ENCODE results near the gene FDXR.

Gene FDXR

DNA sequence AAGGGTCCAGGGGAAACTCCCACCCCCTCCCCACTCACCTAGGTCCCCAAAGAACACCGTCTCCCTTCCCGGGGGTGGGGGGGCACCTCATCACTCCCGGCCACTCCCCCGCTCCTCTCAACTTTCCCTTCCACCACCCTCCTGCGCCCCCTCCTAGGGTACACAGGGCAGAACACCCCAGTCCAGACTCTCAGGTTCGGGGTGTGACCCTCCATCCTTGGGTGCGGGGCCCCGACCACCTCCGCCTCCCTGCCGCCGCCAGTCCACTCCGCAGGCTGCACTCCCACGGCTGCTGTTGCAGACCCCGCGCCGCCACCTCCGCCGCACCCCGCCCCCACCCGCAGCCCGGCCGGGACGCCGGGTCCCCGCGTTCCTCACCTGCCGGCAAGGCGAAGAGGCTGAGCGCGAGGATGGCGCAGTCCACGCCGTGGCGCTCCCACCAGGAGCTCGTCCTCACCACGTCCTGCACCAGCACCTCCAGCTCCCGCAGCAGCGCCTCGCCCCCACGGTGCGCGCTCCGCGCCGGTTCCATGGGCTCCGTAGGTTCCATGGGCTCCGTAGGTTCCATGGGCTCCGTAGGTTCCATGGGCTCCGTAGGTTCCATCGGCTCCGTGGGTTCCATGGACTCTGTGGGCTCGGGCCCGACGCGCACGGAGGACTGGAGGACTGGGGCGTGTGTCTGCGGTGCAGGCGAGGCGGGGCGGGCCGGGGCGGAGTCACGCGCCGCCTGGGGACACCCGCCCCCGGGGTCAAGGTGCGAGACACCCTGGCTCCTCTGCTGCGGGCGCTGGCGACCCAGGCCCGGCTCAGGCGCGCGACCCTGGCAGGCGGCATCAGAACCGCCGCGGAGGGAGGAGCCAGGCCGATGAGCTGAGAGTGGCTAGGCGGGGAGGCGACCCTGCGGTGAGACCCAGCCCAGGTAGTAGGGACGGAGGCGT is 20.4 kb upstream of the FDXR start, which contains the start of gene FADS6:
Gene FADS6, minus strand, starts transcription at position 660 of the 938 bp plus-strand sequence. Its CDS starts 38 bp downstream, at position 622.
- no peak within 1 kb of the TSS for H3K27ac ChIP-seq (ENCODE audit: low read length)
- H3K27me3 ChIP-seq (ENCODE audit: low read depth, low read length), result peaks cover 22% of the 10 kb centered on the region
- peaks cover 0 to 13% of the 10 kb centered on the region in 2 donors for H3K4me1 ChIP-seq (ENCODE audit: control insufficient read depth in 1 of 2, insufficient read depth in 2 of 2, low read length in 2 of 2)
- no peaks in the 10 kb centered on the region for H3K36me3 ChIP-seq (ENCODE audit: control insufficient read depth in 1 of 2, insufficient read depth in 2 of 2, low read length in 2 of 2)
- H3K9me3 ChIP-seq (ENCODE audit: control insufficient read depth in 1 of 2, low read length in 2 of 2), result no peaks in the 10 kb centered on the region
- peak within 1 kb of the TSS in 1 of 2 donors; percentile 58 for H3K4me3 ChIP-seq (ENCODE audit: low read depth in 1 of 2, low read length in 2 of 2)

DNA sequence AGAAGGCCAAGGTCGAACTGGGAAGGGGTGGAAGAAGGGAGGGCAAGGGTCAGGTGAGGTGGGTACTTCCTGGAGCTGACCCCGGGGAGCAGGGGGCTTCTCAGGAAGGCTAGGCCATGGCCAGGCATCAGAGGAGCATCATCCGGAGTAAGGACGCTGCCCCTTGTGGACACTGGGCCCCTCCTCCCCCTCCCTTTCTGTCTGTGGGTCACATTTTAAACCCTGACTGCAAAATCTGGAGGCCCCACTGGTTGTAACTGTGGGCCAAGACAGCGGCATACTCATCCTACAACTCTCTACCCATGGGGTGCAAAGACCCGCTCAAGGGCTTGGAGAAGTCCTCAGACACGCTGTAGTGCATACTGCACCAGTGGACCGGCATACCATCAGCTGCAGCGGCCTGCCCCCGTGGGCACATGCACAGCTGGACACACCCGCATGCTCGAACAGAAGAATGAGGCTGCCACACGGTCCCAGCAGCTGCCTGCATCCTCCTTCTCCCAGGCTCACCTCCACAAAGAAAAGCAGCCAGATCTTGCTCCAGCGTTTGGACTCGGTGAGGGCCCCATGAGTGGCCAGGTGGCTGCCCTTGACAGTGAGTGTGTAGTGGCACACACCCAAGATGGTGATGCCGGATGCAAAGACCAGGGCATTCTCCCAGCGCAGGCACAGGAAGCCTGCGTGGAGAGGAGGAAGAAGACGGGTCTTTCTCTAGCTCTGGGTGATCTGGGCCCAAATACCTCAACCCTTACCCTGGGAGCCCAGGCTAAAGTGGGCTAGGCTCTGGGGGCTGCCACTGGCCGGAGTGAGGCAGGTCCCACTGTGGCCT is 19.4 kb upstream of the FDXR start:
- no peaks in the 10 kb centered on the region for H3K9me3 ChIP-seq (ENCODE audit: control insufficient read depth in 1 of 2, low read length in 2 of 2)
- no peak overlapping the region for H3K27ac ChIP-seq (ENCODE audit: low read length)
- H3K27me3 ChIP-seq (ENCODE audit: low read depth, low read length), result peaks cover 22% of the 10 kb centered on the region
- H3K36me3 ChIP-seq (ENCODE audit: control insufficient read depth in 1 of 2, insufficient read depth in 2 of 2, low read length in 2 of 2), result no peaks in the 10 kb centered on the region
- H3K4me3 ChIP-seq (ENCODE audit: low read depth in 1 of 2, low read length in 2 of 2), result no peak overlapping the region
- peaks cover 0 to 13% of the 10 kb centered on the region in 2 donors for H3K4me1 ChIP-seq (ENCODE audit: control insufficient read depth in 1 of 2, insufficient read depth in 2 of 2, low read length in 2 of 2)

DNA sequence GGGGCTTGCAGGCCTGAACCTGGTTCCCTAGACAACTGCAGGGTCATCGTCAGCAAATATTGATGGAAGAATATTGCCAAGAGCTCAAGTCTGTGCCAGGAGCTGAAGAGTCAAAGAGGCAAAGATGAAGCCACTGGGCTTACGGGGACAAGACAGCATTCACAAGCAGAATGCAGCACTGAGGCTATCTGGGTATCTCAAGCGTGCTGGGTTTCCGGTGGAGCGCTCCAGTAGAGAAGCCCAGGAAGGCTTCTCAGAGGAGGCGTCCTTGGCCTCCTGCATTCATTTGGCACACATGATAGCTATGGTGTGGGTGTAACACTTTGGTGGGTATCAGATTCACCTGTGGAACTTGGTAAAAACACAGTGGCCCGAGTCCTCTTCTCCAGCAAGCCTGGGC is 17.8 kb upstream of the FDXR start:
- Histone ChIP-seq H3K27me3 (ENCODE audit: low read depth, low read length) (peaks cover 23% of the 10 kb centered on the region), H3K4me1 (ENCODE audit: control insufficient read depth in 1 of 2, insufficient read depth in 2 of 2, low read length in 2 of 2) (peaks cover 0 to 13% of the 10 kb centered on the region in 2 donors)

DNA sequence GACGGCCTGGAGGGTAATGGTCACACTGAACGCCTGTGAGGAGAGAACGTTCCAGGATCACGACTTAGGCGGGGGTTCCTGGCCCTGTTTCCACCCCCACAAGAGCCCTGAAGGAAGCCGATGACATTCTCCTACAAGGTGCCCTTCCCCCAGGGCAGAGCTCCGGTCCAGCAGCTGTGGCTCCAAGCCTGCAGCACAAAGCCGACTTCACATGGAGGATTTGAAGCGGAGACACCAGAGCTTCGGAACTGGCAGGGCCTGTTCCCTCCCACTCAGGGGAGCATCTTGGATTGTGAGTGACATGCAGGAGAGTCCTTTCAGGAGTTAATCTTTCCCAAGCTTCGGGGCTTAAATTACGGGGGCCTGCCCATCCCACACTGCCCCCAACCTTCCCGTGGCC is 15.7 kb upstream of the FDXR start:
- no peak overlapping the region for H3K4me3 ChIP-seq (ENCODE audit: low read depth in 1 of 2, low read length in 2 of 2)
- no peaks in the 10 kb centered on the region for H3K9me3 ChIP-seq (ENCODE audit: control insufficient read depth in 1 of 2, low read length in 2 of 2)
- H3K36me3 ChIP-seq (ENCODE audit: control insufficient read depth in 1 of 2, insufficient read depth in 2 of 2, low read length in 2 of 2), result no peaks in the 10 kb centered on the region
- H3K27me3 ChIP-seq (ENCODE audit: low read depth, low read length), result peaks cover 18% of the 10 kb centered on the region
- H3K4me1 ChIP-seq (ENCODE audit: control insufficient read depth in 1 of 2, insufficient read depth in 2 of 2, low read length in 2 of 2), result peaks cover 0 to 9% of the 10 kb centered on the region in 2 donors
- H3K27ac ChIP-seq (ENCODE audit: low read length), result no peak overlapping the region

More for the DNA sequence above, 17.8 kb upstream of the FDXR start:
- H3K27ac ChIP-seq (ENCODE audit: low read length), result no peak overlapping the region
- no peaks in the 10 kb centered on the region for H3K9me3 ChIP-seq (ENCODE audit: control insufficient read depth in 1 of 2, low read length in 2 of 2)
- no peaks in the 10 kb centered on the region for H3K36me3 ChIP-seq (ENCODE audit: control insufficient read depth in 1 of 2, insufficient read depth in 2 of 2, low read length in 2 of 2)
- no peak overlapping the region for H3K4me3 ChIP-seq (ENCODE audit: low read depth in 1 of 2, low read length in 2 of 2)

DNA sequence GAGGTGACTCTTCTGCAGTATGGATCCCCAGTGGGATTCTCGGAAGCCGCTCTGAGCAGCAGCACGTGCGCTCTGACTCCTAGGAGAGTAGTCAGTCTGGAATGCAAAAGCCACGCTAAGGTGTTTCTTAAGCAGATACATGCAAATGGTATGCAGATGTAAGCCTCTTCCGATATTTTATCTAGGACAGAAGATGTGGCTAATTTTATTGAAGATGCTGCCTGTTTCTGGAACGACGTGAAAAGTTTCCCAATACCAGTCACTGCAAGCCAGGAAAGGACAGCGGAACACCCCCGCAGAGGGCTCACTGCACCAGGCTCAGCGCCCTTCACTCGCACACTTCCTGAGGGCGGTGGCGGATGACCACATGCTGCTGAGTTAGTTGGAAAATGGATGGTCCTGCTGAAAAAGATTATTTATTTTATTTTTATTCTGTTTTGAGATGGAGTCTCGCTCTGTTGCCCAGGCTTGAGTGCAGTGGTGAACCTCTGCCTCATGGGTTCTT is 10.5 kb upstream of the FDXR start:
- Histone ChIP-seq H3K27ac (ENCODE audit: low read length) (no peak overlapping the region), H3K27me3 (ENCODE audit: low read depth, low read length) (peaks cover 3% of the 10 kb centered on the region), H3K9me3 (ENCODE audit: control insufficient read depth in 1 of 2, low read length in 2 of 2) (no peaks in the 10 kb centered on the region), H3K4me1 (ENCODE audit: control insufficient read depth in 1 of 2, insufficient read depth in 2 of 2, low read length in 2 of 2) (no peaks in the 10 kb centered on the region), H3K36me3 (ENCODE audit: control insufficient read depth in 1 of 2, insufficient read depth in 2 of 2, low read length in 2 of 2) (no peaks in the 10 kb centered on the region), H3K4me3 (ENCODE audit: low read depth in 1 of 2, low read length in 2 of 2) (no peak overlapping the region)

DNA sequence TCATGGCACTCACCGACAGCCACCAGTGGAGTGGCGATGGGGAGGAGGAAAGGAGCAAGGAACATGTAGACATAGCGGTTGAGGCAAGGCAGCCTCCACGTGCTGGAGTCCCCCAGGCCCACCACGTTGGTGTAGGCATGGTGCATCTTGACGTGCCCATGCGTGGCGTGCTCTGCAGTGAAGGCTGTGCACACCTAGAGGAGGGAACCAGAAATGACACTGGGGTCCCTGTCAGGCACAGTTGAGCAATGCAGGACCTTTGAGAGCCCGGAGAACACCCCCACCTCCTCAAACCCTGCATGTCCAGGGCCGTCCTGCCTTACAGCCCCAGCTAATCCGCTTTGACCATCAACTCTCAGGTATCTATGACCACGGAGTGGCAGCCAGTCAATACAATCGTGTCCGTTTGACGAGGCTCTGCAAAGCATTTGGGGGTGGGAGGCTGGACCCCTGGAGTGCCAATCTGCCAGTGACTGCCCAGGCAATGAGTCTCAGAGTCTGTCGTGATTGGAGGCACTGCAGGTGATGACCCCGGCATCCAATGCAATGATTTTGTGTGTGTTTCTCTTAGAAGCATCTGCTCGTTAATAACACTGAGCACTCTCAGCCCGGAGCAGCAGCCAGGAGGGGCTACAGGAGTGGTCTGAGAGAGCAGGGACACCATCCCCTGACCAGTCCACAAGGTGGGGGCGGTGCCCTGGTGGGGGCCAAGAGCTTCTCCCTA is 9.9 kb upstream of the FDXR start:
- H3K27me3 ChIP-seq (ENCODE audit: low read depth, low read length), result peaks cover 3% of the 10 kb centered on the region
- H3K4me3 ChIP-seq (ENCODE audit: low read depth in 1 of 2, low read length in 2 of 2), result no peak overlapping the region
- H3K36me3 ChIP-seq (ENCODE audit: control insufficient read depth in 1 of 2, insufficient read depth in 2 of 2, low read length in 2 of 2), result no peaks in the 10 kb centered on the region
- no peak overlapping the region for H3K27ac ChIP-seq (ENCODE audit: low read length)
- no peaks in the 10 kb centered on the region for H3K9me3 ChIP-seq (ENCODE audit: control insufficient read depth in 1 of 2, low read length in 2 of 2)
- no peaks in the 10 kb centered on the region for H3K4me1 ChIP-seq (ENCODE audit: control insufficient read depth in 1 of 2, insufficient read depth in 2 of 2, low read length in 2 of 2)

DNA sequence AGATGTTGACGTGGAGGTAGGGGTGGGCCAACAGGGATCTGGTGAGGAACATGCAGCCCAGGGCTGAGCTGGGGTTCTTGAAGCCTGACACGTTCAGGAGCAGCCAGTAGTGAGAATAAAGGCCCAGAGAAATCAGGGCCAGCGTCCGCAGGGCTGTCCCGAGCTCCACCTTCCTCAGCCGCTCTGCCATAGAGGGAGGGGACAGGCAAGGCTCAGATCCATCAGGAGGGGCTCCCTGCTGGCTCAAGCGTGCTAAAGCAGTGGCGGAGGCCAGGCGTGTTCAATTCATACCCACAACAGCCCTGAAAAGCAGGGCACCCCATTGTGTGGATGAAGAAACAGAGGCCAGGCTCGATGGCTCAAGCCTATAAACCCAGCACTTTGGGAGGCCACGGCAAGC is 8.3 kb upstream of the FDXR start:
- H3K36me3 ChIP-seq (ENCODE audit: control insufficient read depth in 1 of 2, insufficient read depth in 2 of 2, low read length in 2 of 2), result no peaks in the 10 kb centered on the region

DNA sequence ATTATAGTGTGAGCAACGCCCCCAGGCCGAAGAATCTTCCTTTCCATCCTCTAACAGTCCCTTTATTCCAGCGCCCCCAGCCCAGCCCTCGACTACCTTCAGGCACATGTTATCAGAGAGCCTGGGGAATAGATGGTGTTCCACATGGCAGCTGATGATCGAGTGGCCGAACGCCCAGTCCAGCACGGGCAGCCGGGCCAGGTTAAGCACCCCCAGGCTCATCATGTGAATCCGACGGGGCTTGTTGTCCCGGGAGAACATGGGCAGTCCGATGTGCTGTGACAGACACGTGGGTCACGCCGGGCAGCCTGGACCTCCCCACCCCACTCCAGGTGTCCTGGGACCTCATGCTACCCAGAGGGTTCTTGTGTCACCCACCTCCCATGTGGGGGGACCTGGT is 6.5 kb upstream of the FDXR start:
- Histone ChIP-seq H3K27ac (ENCODE audit: low read length) (no peak overlapping the region), H3K36me3 (ENCODE audit: control insufficient read depth in 1 of 2, insufficient read depth in 2 of 2, low read length in 2 of 2) (no peaks in the 10 kb centered on the region), H3K4me3 (ENCODE audit: low read depth in 1 of 2, low read length in 2 of 2) (no peak overlapping the region), H3K27me3 (ENCODE audit: low read depth, low read length) (no peaks in the 10 kb centered on the region), H3K9me3 (ENCODE audit: control insufficient read depth in 1 of 2, low read length in 2 of 2) (no peaks in the 10 kb centered on the region), H3K4me1 (ENCODE audit: control insufficient read depth in 1 of 2, insufficient read depth in 2 of 2, low read length in 2 of 2) (no peaks in the 10 kb centered on the region)

More for the DNA sequence above, 8.3 kb upstream of the FDXR start:
- H3K4me1 ChIP-seq (ENCODE audit: control insufficient read depth in 1 of 2, insufficient read depth in 2 of 2, low read length in 2 of 2), result no peaks in the 10 kb centered on the region
- H3K4me3 ChIP-seq (ENCODE audit: low read depth in 1 of 2, low read length in 2 of 2), result no peak overlapping the region
- no peak overlapping the region for H3K27ac ChIP-seq (ENCODE audit: low read length)
- no peaks in the 10 kb centered on the region for H3K9me3 ChIP-seq (ENCODE audit: control insufficient read depth in 1 of 2, low read length in 2 of 2)
- H3K27me3 ChIP-seq (ENCODE audit: low read depth, low read length), result peaks cover 3% of the 10 kb centered on the region

DNA sequence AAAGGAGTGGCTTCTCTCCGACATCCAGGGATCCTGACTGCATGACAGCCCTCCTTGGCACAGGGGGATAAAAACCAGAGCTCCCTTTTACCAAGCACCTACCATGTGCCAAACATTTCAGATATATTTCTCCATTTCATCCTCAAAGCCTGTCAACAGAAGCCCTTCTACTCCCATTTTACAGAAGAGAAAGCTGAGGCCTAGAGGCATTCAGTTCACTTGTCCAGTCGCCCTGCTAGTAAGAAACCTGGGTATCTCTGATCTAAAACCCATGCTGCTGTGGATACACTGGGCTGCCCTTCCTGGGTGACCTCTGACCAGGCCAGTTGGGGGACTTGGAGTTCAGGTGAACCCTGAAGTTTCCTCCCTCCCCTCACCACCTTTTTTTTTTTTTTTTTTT is 5.9 kb upstream of the FDXR start:
- H3K27ac ChIP-seq (ENCODE audit: low read length), result no peak overlapping the region
- H3K27me3 ChIP-seq (ENCODE audit: low read depth, low read length), result no peaks in the 10 kb centered on the region
- no peaks in the 10 kb centered on the region for H3K9me3 ChIP-seq (ENCODE audit: control insufficient read depth in 1 of 2, low read length in 2 of 2)
- no peak overlapping the region for H3K4me3 ChIP-seq (ENCODE audit: low read depth in 1 of 2, low read length in 2 of 2)
- H3K36me3 ChIP-seq (ENCODE audit: control insufficient read depth in 1 of 2, insufficient read depth in 2 of 2, low read length in 2 of 2), result no peaks in the 10 kb centered on the region
- H3K4me1 ChIP-seq (ENCODE audit: control insufficient read depth in 1 of 2, insufficient read depth in 2 of 2, low read length in 2 of 2), result peaks cover 5 to 6% of the 10 kb centered on the region in 2 donors

DNA sequence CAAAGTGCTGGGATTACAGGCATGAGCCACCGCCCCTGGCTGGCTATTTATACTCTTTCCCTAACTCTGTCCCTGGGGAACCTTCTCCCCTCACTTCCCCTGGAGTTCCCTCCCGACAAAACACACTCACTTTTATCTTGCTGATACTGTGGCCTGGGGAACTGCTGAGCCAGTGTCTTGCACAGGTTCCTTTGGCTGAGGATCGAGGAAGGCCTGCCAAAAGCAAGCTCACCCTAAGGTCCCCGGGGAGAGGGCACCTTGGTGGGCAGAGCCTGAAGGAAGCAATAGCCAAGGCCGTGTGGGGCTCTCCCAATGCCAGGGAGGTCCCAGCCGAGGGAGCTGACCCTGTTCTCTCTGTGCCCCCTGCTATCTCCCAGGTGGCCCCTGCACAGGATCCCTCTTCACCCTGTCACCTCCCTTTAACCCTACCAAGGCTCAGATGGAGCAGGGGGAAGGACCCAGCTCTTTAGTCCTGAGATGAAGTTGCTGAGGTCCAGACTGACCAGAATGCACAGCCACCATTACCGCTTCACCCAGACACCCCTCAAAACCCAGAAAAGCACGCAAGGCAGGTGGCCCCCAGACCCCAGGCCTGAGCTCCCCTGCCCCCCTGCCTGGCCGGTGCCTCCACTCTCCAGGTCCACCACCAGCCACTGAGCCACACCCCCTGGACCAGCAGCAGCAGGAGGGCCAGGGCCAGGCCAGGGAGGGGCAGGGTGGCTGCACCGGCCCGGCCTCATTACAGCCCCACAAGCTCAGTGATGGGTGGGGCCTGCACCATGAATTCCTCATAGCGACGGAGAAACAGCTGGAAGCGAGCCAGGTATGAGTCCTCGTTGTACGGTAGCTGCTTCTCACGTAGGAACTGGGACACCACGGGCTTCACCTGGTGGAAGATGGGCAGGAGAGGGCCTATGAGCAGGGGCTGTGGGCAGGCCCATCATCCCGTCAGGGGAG is 5.1 kb upstream of the FDXR start:
- Histone ChIP-seq H3K36me3 (ENCODE audit: control insufficient read depth in 1 of 2, insufficient read depth in 2 of 2, low read length in 2 of 2) (no peaks in the 10 kb centered on the region), H3K27me3 (ENCODE audit: low read depth, low read length) (no peaks in the 10 kb centered on the region), H3K4me1 (ENCODE audit: control insufficient read depth in 1 of 2, insufficient read depth in 2 of 2, low read length in 2 of 2) (peaks cover 6% of the 10 kb centered on the region in 2 donors), H3K27ac (ENCODE audit: low read length) (no peak overlapping the region), H3K4me3 (ENCODE audit: low read depth in 1 of 2, low read length in 2 of 2) (no peak overlapping the region), H3K9me3 (ENCODE audit: control insufficient read depth in 1 of 2, low read length in 2 of 2) (no peaks in the 10 kb centered on the region)
